Neuron (in vitro differentiated cells): ENCODE measurements around the gene NIPBL.

Experiments used
- H2AFZ ChIP-seq: one replicate; pipeline ENCODE4 v1.6.1; 2013; ENCODE audit warnings: low read depth, mild to moderate bottlenecking, inconsistent platforms, low read length, moderate library complexity
- H3K27me3 ChIP-seq: one replicate; pipeline ENCODE4 v1.6.1; 2013; ENCODE audit warnings: low read length; ENCODE audit not compliant: insufficient read depth
- H3K36me3 ChIP-seq: one replicate; pipeline ENCODE4 v1.6.1; 2013; ENCODE audit warnings: low read length; ENCODE audit not compliant: insufficient read depth
- H3K4me1 ChIP-seq: one replicate; pipeline ENCODE4 v1.6.1; 2013; ENCODE audit warnings: low read length; ENCODE audit not compliant: insufficient read depth
- H3K4me3 ChIP-seq: 2 replicates; pipeline ENCODE4 v1.5.1; 2013; ENCODE audit warnings: mild to moderate bottlenecking, low read length, moderate library complexity
- H3K9me3 ChIP-seq: one replicate; pipeline ENCODE4 v1.6.1; 2013; ENCODE audit warnings: low read length

NIPBL gene

DNA sequence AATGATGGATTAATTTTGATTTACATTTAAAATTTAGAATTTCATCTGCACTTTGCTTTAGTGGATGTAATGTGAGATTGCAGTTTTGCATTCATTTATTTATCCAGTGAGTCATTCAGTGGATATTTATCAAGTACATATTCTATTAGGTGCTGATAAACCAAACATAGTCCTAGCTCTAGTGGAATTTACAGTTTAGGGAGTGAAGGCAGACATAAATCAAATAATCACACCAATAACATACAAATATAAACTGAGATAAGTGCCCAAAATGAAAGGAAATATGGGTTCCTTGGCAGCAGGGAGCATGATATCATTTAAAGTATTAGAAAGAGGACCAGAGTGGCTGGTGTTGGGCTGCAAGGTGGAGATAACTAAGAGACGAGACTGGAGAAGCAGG lies 14.7 kb upstream of the NIPBL start:
- H3K27me3 ChIP-seq: no peaks in the 10 kb centered on the region

DNA sequence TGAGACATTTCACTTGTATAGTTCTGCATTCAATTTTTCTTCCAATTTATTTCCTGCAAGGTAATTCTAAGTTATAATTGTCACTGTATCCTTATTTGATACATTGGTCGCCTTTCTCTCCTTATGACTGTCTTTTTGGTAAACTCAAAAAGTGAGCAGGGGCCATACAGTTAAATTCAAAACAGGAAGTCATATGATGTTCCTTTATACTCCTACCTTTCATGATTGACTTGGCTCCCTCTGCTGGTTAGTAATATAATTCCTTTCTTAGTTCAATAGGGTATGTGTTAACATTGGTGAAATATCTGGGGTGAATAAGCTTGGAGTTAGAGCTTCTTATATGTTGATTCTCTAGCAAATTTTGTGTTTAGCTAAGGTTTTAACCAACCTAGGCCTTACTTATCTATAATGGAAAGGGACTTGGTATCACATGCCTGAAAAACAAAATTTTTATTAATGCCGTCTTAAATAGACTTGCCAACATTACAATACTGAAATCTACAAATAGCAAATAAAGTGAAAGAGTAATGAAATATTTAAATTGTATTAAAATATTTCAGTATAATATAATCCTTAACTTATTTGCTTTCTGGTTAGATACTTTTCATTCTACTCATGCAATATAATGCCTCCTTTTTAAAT lies 6.0 kb upstream of the NIPBL start:
- Histone ChIP-seq H3K27me3 (no peaks in the 10 kb centered on the region), H2AFZ (no peak overlapping the region), H3K4me3 (no peak overlapping the region), H3K36me3 (peaks cover 9% of the 10 kb centered on the region), H3K4me1 (peaks cover 16% of the 10 kb centered on the region), H3K9me3 (peaks cover 2% of the 10 kb centered on the region)

More for the DNA sequence above, 14.7 kb upstream of the NIPBL start:
- Histone ChIP-seq H3K4me1 (no peaks in the 10 kb centered on the region), H3K36me3 (no peaks in the 10 kb centered on the region), H2AFZ (no peak overlapping the region), H3K9me3 (peaks cover 2% of the 10 kb centered on the region), H3K4me3 (no peak overlapping the region)

DNA sequence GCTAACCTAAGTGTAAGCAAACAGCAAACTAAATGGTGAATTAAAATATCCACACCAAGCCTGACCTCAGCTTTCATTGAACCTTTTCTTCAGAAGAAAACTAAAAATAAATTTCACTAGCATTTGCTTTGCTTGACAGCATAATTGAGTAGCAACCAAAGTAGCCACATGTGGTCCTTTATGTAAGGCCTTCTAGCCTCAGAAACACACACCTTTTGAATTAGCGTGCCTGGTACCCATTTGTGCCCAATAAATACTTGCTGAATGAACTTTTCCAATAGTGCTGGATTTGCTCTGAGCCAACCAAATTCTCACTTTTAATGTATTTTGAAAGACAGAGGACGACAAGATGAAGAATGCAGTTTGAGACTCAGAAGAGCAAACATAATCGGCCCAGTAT lies 2.1 kb upstream of the NIPBL start:
- Histone ChIP-seq H3K27me3 (no peaks in the 10 kb centered on the region), H2AFZ (no peak overlapping the region), H3K4me1 (peaks cover 21% of the 10 kb centered on the region), H3K36me3 (peaks cover 8% of the 10 kb centered on the region), H3K4me3 (peak overlapping the region; percentile 90), H3K9me3 (no peaks in the 10 kb centered on the region)

DNA sequence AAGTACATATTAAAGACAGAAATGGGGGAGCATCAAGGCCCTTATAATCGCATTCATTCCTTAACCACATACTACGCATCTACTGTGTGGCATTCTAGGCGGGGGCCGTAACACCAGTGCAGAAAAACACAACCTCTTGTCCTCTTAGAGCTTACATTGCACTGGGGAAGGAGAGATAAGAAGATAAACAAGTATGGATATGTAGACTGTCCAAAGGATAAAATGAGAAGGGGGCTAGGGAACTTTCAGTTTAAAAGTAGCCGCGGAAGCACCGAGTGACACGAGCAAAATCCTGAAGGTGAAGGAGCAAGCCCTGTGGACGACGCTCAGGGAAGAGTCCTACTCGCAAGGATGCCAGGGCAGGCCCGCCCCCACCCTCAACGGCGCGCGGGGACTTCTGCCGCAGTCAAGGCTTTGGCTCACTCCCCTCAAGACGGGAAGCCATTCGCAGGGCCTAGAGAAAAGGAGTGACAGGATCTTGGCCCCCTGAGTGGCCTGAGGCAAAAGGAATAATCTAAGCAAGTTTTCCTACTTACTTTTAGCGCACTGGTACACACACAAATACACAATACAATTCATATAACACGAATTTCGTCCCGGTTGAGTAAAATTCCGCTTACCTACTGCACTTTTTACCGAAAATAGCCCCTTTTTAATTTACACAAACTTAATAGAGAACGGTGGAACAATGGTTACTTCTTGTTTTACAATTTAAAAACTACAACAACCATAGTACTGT lies 1.3 kb upstream of the NIPBL start:
- Histone ChIP-seq H3K4me3 (peak overlapping the region; percentile 90), H3K9me3 (no peaks in the 10 kb centered on the region), H3K4me1 (peaks cover 28% of the 10 kb centered on the region), H3K27me3 (no peaks in the 10 kb centered on the region), H3K36me3 (peaks cover 7% of the 10 kb centered on the region), H2AFZ (peak overlapping the region; percentile 93)

DNA sequence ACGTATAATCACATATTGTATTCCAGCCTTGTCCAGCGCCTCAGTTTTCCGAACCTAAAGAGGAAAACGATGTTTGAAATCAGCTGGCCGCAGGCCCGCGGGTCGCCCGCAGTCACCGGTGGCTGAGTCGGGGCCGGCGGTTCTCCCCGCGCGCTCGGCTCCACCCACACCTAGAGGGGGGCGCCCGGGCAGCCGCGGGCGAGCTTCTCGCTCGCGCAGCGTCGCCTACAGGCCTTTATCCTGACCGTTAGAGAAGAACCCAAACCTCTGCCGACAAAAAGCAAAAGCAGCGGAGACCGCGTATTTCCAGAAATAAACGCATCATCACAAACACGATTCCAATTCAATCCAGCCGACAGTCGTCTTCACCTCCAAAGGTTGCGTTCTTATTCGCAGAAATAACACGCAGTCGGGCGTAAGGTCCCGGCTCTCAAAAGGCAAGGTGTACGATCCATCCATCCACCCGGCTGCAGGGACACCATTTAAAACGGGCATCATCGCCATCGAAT lies 725 bp upstream of the NIPBL start:
- peak overlapping the region; percentile 93 for H2AFZ ChIP-seq
- peak overlapping the region; percentile 90 for H3K4me3 ChIP-seq
- H3K9me3 ChIP-seq: no peaks in the 10 kb centered on the region
- H3K4me1 ChIP-seq: peaks cover 34% of the 10 kb centered on the region
- H3K27me3 ChIP-seq: no peaks in the 10 kb centered on the region
- peaks cover 7% of the 10 kb centered on the region for H3K36me3 ChIP-seq

DNA sequence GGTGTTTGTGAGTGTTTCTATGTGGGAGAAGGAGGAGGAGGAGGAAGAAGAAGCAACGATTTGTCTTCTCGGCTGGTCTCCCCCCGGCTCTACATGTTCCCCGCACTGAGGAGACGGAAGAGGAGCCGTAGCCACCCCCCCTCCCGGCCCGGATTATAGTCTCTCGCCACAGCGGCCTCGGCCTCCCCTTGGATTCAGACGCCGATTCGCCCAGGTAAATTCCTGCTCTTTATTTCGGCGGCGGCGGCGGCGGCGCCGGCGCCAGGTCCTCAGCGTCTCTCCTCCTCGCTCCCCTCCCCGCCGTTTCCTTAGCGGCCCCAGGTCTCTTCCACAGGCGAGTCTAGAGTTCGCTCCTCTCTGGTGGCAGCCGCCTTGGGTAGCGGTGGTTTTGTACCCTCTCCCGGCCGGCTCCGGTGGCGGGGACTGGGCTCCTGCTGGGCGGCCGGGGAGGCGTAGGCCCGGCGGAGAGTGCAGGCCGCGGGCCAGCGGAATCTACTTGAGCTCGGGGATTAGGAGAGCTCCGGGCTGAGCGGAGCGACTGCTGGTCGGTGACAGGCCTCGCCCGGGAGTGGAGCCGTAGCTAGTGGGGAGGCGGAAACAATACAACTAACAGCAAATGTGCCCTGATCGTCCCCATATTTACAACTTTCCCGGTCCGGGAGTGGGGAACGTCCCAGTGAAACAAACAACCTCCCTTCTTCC lies 547 bp downstream of the NIPBL start:
- H3K9me3 ChIP-seq: no peaks in the 10 kb centered on the region
- peak overlapping the region; percentile 90 for H3K4me3 ChIP-seq
- no peaks in the 10 kb centered on the region for H3K27me3 ChIP-seq
- peak overlapping the region; percentile 78 for H2AFZ ChIP-seq
- H3K4me1 ChIP-seq: peaks cover 36% of the 10 kb centered on the region
- peaks cover 5% of the 10 kb centered on the region for H3K36me3 ChIP-seq

DNA sequence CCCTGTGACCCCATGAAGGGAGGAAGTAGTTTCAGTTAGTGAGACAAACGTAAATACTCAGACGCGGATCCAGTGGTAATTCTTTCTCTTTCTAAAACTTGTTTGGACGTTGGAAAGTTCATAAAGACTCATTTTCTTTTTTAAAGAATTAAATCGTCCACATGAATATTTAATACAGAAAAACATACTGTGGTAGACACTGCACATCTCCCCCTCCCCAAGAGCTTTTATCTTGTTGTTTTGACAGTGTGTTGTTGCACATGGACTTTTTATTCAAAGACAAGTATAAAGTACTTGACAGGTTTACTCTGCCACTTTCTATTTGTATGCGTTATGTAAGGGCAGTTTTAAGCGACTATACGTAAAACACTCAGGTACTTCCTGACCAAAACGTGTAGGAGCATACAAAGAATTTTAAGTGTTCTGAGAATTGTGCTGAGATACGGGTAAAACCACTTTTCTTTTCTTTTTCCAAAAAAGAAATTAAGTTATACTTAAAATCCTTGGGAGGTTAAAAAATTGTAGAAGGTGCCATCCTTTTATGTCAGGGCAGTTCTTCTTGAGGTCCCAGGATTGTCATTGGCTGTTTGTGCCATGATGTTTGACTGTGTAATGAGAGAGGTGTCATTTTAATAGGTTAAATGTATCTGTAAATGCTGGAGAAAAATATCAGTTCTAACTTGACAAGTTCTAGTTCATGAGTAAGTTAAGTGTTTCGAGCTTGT lies 1.3 kb downstream of the NIPBL start:
- H3K9me3 ChIP-seq: no peaks in the 10 kb centered on the region
- peak overlapping the region; percentile 90 for H3K4me3 ChIP-seq
- H3K36me3 ChIP-seq: no peaks in the 10 kb centered on the region
- H3K27me3 ChIP-seq: no peaks in the 10 kb centered on the region
- H3K4me1 ChIP-seq: peaks cover 36% of the 10 kb centered on the region
- H2AFZ ChIP-seq: no peak overlapping the region

DNA sequence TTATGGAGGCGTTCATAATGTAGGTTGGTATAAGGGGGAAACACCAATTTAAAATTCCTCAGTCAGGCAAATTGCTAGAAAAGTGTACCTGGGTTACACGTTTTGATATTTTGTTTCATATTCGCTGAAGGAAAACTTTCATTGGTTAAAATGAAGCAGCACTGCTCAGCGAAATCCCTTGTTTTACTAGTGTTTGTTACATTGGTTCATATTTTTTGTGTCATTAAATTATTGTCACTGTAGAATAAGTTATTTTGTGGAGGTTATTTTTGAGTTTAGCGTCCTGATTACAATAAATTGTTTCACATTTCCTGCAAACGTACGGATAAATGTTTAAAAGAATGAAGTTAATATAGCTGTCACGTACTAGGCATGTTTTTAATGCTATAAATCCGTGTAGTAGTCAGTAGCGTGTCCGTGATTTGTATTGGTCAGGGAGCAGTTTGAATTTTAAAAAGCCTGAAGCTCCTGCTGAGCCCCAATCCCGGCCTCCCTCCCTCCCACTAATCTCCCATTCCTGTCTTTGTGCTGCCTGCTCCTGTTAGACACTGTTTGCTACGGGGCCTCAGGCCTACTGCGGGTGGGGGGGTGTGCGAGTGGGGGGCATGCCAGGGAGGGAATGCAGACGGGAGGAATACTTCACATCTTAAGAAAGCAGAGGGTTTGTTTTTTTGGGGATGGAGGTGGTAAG lies 2.0 kb downstream of the NIPBL start:
- no peaks in the 10 kb centered on the region for H3K36me3 ChIP-seq
- no peaks in the 10 kb centered on the region for H3K9me3 ChIP-seq
- H3K4me1 ChIP-seq: peaks cover 32% of the 10 kb centered on the region
- H3K27me3 ChIP-seq: no peaks in the 10 kb centered on the region
- no peak overlapping the region for H2AFZ ChIP-seq
- peak overlapping the region; percentile 90 for H3K4me3 ChIP-seq

DNA sequence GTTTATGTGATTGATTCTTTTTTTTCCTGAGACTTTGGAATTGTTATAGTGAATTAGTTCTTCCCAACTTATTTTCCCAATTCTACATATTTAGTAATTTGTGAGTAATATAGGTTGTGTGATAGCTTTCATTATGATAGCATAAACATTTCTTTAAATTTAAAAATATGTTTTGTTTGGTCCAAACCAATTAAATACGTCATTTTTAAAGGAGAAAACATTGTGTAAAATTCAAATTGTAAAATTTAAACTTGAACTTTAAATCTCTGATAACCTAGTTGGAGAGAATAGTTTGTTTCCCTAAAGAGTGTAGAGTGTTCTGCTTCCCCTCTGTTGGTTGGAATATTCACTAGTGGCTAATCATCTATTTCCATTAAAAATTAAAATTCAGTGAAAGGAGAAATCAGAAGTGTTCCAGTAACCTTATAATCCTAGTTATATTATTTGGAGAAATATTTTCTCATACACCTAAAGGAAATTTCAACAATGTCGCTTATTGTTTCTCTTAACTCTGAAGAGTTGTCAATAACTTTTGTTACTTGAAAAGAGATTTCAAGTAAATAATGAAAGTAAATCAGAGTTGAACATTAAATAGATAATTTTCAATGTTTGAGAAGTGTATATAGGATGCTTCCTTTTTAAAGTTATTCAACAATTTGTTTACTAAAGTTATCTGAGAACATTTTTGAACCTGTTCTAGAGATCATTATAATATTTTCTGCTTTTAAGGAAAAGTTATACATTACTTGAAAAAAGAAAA lies 2.9 kb downstream of the NIPBL start:
- Histone ChIP-seq H3K9me3 (no peaks in the 10 kb centered on the region), H3K4me3 (peak overlapping the region; percentile 90), H3K4me1 (peaks cover 23% of the 10 kb centered on the region), H3K27me3 (no peaks in the 10 kb centered on the region), H2AFZ (no peak overlapping the region), H3K36me3 (no peaks in the 10 kb centered on the region)

DNA sequence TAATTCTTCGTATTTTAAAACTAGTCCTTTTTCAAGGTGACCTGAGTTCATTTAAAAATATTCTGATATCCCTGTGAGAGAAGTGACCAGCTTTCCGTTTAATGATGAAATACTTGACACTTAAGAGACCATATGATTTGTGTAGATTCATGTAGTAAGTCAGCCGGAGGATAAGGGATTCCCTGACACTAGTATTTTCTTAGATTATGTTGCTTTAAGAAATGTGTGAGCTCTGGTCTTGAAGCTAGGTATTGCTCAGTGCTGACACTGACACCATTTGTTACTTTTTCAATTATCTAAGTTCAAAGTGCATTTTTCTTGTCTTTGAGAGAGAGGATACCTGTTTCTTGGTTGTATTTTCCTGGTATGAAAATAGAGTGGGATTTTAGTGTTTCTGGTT lies 4.2 kb downstream of the NIPBL start:
- H3K9me3 ChIP-seq: no peaks in the 10 kb centered on the region
- no peak overlapping the region for H2AFZ ChIP-seq
- H3K36me3 ChIP-seq: peaks cover 5% of the 10 kb centered on the region
- H3K4me1 ChIP-seq: peaks cover 20% of the 10 kb centered on the region
- H3K27me3 ChIP-seq: no peaks in the 10 kb centered on the region
- H3K4me3 ChIP-seq: no peak overlapping the region

DNA sequence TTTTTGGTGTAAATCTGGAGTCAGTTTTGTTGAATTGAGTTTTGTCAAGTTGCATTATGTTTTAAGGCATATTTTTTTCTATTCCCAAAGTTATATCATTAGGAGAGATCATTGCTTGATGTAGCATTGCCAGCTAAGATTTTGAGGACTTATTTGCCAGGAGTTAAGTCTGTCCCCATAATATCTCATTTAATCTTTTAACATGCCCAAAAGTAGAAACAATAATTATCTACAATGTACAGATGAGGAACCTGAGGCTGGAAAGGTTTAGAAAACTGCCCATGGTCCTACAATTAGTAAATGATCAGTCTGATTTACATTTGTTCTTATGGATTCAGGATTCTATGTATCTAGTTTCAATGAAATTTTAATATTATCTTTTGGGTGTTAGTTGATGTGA lies 4.7 kb downstream of the NIPBL start:
- Histone ChIP-seq H3K9me3 (peaks cover 3% of the 10 kb centered on the region), H3K36me3 (peaks cover 11% of the 10 kb centered on the region), H3K4me1 (peaks cover 20% of the 10 kb centered on the region), H3K4me3 (no peak overlapping the region), H3K27me3 (no peaks in the 10 kb centered on the region), H2AFZ (no peak overlapping the region)

DNA sequence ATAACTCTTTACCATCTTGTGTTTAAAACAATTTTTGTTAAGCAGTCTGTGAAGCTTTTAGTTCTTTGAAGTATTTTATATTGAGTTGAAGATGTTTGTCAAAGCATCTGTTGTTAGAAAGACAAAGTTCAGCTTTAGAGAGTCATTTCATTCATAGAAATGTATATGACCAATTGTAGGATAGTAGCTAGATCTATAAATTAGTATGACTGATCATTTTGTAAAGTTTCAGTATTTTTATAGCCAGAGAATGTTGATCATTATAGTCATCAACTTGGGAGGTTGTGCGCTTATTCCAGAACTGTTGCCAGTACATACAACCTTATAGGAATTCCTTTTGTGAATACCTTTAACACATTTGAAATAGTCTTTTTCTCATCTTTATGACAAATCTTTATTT lies 5.2 kb downstream of the NIPBL start:
- Histone ChIP-seq H3K27me3 (no peaks in the 10 kb centered on the region), H3K4me3 (no peak overlapping the region), H3K4me1 (peaks cover 20% of the 10 kb centered on the region), H3K9me3 (peaks cover 3% of the 10 kb centered on the region), H3K36me3 (peaks cover 11% of the 10 kb centered on the region), H2AFZ (no peak overlapping the region)
